NCI-H2081 treated with DMSO at 0.1 percent for 48 hours (cell line): ENCODE results near the gene CAT.

Experiments used
- DNase-seq: peaks from one replicate; lab custom pipeline; 2025; lab: John Stamatoyannopoulos, UW

CAT gene

GRCh38 chr11:34495724-34496377 lies 57.1 kb downstream of the CAT start:
- DNase-seq, result no peak

- no peak for DNase-seq
Measured at GRCh38 chr11:34499719-34500500, 61.2 kb downstream of the CAT start.

- no peak for DNase-seq
Measured at GRCh38 chr11:34501500-34501899, 62.8 kb downstream of the CAT start.

GRCh38 chr11:34501949-34502348 lies 63.2 kb downstream of the CAT start:
- DNase-seq, result no peak

GRCh38 chr11:34502949-34503348 lies 64.2 kb downstream of the CAT start:
- DNase-seq, result no peak

GRCh38 chr11:34505874-34506273 lies 67.1 kb downstream of the CAT start:
- DNase-seq, result no peak

GRCh38 chr11:34507156-34507555 lies 68.4 kb downstream of the CAT start:
- no peak for DNase-seq

GRCh38 chr11:34507610-34508009 lies 68.9 kb downstream of the CAT start:
- DNase-seq, result no peak

GRCh38 chr11:34508524-34508923 lies 69.8 kb downstream of the CAT start:
- DNase-seq, result no peak

- DNase-seq, result no peak
Measured at GRCh38 chr11:34509336-34509876, 70.7 kb downstream of the CAT start.

- no peak for DNase-seq
Measured at GRCh38 chr11:34510218-34510617, 71.5 kb downstream of the CAT start.

GRCh38 chr11:34510673-34511072 lies 71.9 kb downstream of the CAT start:
- DNase-seq, result no peak

- no peak for DNase-seq
Measured at GRCh38 chr11:34512840-34513681, 74.3 kb downstream of the CAT start.

GRCh38 chr11:34513682-34514449 lies 75.1 kb downstream of the CAT start, which contains the start of gene ELF5:
Gene ELF5 (minus strand): TSS chr11:34513794. CDS start chr11:34505749, 8,045 bp downstream.
- DNase-seq, result no peak

GRCh38 chr11:34514597-34514996 lies 75.9 kb downstream of the CAT start:
- DNase-seq, result no peak

- no peak for DNase-seq
Measured at GRCh38 chr11:34516247-34517040, 77.7 kb downstream of the CAT start.

GRCh38 chr11:34519595-34520235 lies 81.0 kb downstream of the CAT start:
- DNase-seq, result no peak

- no peak for DNase-seq
Measured at GRCh38 chr11:34521265-34521664, 82.5 kb downstream of the CAT start.
